ENCODE measurements around the gene NOS1.

- TF ChIP-seq SAP30 (IDR thresholded peaks at IDR 0.05; ENCODE audit: insufficient read depth, insufficient replicate concordance, low read length) (no peak), TCF12 (IDR thresholded peaks at IDR 0.05; ENCODE audit: low read depth, low read length) (peak; percentile 82; the same call in 1 of the 2 replicates), CTCF (IDR thresholded peaks at IDR 0.05; ENCODE audit: control extremely low read depth in 1 of 3, insufficient read depth in 1 of 3, low read depth in 1 of 3, low read length in 3 of 3) (no peak), PHF8 (conservative IDR thresholded peaks at IDR 0.05; ENCODE audit: low read depth, low read length) (no peak), POLR2A (IDR thresholded peaks at IDR 0.05; ENCODE audit: control extremely low read depth in 1 of 2, low read depth in 2 of 2, low read length in 2 of 2) (no peak), JUN (IDR thresholded peaks at IDR 0.05; ENCODE audit: low read depth, low read length) (no peak)
Observed at GRCh38 chr12:117279606-117280005, 81.8 kb downstream of the NOS1 start.

Measured in H1 (cell line).